Measurements from ENCODE around the gene GPRC5D.

DNA sequence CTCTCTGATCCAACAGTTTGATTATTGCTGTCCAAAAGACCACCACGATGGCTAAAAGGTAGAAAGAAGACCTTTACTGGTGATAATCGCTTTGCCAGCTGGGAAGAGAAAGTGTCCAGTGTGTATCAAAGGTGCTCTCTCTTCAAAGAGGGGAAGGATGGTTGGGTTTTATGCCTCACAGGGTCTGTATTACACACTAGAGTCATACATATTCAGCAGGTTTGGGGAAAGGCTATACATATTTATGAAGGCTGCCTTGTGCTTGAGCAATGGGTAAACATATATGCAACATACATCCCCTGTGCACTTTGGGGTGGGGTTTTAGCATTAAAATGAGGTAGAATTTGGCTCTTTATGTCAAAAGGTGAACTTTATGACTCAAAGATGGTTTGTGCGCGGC lies 18.2 kb downstream of the GPRC5D start:
- no peak for TF ChIP-seq CHD2 (IDR thresholded peaks at IDR 0.05; ENCODE audit: low read length, partially characterized antibody)
- TF ChIP-seq, protein P1, sequence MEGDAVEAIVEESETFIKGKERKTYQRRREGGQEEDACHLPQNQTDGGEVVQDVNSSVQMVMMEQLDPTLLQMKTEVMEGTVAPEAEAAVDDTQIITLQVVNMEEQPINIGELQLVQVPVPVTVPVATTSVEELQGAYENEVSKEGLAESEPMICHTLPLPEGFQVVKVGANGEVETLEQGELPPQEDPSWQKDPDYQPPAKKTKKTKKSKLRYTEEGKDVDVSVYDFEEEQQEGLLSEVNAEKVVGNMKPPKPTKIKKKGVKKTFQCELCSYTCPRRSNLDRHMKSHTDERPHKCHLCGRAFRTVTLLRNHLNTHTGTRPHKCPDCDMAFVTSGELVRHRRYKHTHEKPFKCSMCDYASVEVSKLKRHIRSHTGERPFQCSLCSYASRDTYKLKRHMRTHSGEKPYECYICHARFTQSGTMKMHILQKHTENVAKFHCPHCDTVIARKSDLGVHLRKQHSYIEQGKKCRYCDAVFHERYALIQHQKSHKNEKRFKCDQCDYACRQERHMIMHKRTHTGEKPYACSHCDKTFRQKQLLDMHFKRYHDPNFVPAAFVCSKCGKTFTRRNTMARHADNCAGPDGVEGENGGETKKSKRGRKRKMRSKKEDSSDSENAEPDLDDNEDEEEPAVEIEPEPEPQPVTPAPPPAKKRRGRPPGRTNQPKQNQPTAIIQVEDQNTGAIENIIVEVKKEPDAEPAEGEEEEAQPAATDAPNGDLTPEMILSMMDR (IDR thresholded peaks at IDR 0.05): no peak
- TF ChIP-seq MXI1 (IDR thresholded peaks at IDR 0.05; ENCODE audit: low read depth, low read length): no peak
- TF ChIP-seq, protein P2, sequence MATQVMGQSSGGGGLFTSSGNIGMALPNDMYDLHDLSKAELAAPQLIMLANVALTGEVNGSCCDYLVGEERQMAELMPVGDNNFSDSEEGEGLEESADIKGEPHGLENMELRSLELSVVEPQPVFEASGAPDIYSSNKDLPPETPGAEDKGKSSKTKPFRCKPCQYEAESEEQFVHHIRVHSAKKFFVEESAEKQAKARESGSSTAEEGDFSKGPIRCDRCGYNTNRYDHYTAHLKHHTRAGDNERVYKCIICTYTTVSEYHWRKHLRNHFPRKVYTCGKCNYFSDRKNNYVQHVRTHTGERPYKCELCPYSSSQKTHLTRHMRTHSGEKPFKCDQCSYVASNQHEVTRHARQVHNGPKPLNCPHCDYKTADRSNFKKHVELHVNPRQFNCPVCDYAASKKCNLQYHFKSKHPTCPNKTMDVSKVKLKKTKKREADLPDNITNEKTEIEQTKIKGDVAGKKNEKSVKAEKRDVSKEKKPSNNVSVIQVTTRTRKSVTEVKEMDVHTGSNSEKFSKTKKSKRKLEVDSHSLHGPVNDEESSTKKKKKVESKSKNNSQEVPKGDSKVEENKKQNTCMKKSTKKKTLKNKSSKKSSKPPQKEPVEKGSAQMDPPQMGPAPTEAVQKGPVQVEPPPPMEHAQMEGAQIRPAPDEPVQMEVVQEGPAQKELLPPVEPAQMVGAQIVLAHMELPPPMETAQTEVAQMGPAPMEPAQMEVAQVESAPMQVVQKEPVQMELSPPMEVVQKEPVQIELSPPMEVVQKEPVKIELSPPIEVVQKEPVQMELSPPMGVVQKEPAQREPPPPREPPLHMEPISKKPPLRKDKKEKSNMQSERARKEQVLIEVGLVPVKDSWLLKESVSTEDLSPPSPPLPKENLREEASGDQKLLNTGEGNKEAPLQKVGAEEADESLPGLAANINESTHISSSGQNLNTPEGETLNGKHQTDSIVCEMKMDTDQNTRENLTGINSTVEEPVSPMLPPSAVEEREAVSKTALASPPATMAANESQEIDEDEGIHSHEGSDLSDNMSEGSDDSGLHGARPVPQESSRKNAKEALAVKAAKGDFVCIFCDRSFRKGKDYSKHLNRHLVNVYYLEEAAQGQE (IDR thresholded peaks at IDR 0.05; ENCODE audit: low read depth, low read length): no peak
- TF ChIP-seq FOXM1 (IDR thresholded peaks at IDR 0.05; ENCODE audit: low read depth): no peak
- no peak for TF ChIP-seq EZH2phosphoT487 (IDR thresholded peaks at IDR 0.05; ENCODE audit: borderline replicate concordance, low read depth)
- no peak for TF ChIP-seq MEF2A (IDR thresholded peaks at IDR 0.05; ENCODE audit: borderline replicate concordance, low read depth)
- TF ChIP-seq GATA2 (CRISPR knock-in tag; IDR thresholded peaks at IDR 0.05): no peak
- TF ChIP-seq, protein P3, sequence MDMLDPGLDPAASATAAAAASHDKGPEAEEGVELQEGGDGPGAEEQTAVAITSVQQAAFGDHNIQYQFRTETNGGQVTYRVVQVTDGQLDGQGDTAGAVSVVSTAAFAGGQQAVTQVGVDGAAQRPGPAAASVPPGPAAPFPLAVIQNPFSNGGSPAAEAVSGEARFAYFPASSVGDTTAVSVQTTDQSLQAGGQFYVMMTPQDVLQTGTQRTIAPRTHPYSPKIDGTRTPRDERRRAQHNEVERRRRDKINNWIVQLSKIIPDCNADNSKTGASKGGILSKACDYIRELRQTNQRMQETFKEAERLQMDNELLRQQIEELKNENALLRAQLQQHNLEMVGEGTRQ (IDR thresholded peaks at IDR 0.05; ENCODE audit: borderline replicate concordance, low read depth, low read length): no peak
- TF ChIP-seq RFX5 (IDR thresholded peaks at IDR 0.05; ENCODE audit: low read length): no peak

Measured in SK-N-SH (cell line).